GM23248 (cell line): ENCODE measurements around the gene NUDC. TPM values are rescaled to one million over a fixed set of nuclear protein-coding genes. Genes with fewer than 3 reads are reported as not detected.
"Not testable (repeated sequence)": the region's sequence is repeated elsewhere in the genome, so short reads cannot be mapped to it uniquely, and the experiment has no call there.

Experiments used
- DNase-seq: peaks from one replicate; pipeline ENCODE4 v3.0.0-alpha.2; 2015
- H2AFZ ChIP-seq: fragments of 200-600 bp; sonication (generic); 2 replicates; pipeline ENCODE4 v1.6.1; 2016; ENCODE audit warnings: antibody characterized with exemption
- H3F3A ChIP-seq: fragments of 200-600 bp; sonication (generic); 2 replicates; pipeline ENCODE4 v1.6.1; 2016; ENCODE audit warnings: mild to moderate bottlenecking, antibody characterized with exemption, mixed run types; ENCODE audit not compliant: insufficient read depth
- H3K27ac ChIP-seq: fragments of 200-600 bp; sonication (generic); 2 replicates; pipeline ENCODE4 v1.5.1; 2016; ENCODE audit warnings: mild to moderate bottlenecking
- H3K27me3 ChIP-seq: fragments of 200-600 bp; sonication (generic); replicated peaks from 2 replicates; pipeline ENCODE4 v1.6.1; 2016; ENCODE audit warnings: mild to moderate bottlenecking; ENCODE audit not compliant: insufficient read depth
- H3K36me3 ChIP-seq: fragments of 200-600 bp; sonication (generic); 2 replicates; pipeline ENCODE4 v1.6.1; 2016; ENCODE audit warnings: low read depth, mild to moderate bottlenecking
- H3K4me1 ChIP-seq: fragments of 200-600 bp; sonication (generic); 2 replicates; pipeline ENCODE4 v1.6.1; 2016; ENCODE audit warnings: mild to moderate bottlenecking; ENCODE audit not compliant: insufficient read depth
- H3K4me2 ChIP-seq: fragments of 200-600 bp; sonication (generic); one replicate; pipeline ENCODE4 v1.6.1; 2016; ENCODE audit warnings: mild to moderate bottlenecking; ENCODE audit not compliant: unreplicated experiment
- H3K4me3 ChIP-seq: fragments of 200-600 bp; sonication (generic); 2 replicates; pipeline ENCODE4 v1.5.1; 2016; ENCODE audit warnings: mild to moderate bottlenecking
- H3K79me2 ChIP-seq: fragments of 200-600 bp; sonication (generic); 2 replicates; pipeline ENCODE4 v1.6.1; 2016; ENCODE audit warnings: mild to moderate bottlenecking; ENCODE audit not compliant: insufficient read depth
- H3K9ac ChIP-seq: fragments of 200-600 bp; sonication (generic); 2 replicates; pipeline ENCODE4 v1.6.1; 2016; ENCODE audit warnings: mild to moderate bottlenecking
- H3K9me2 ChIP-seq: fragments of 200-600 bp; sonication (generic); 2 replicates; pipeline ENCODE4 v1.6.1; 2016; ENCODE audit warnings: mixed run types, mild to moderate bottlenecking, moderate library complexity; ENCODE audit not compliant: insufficient read depth
- H3K9me3 ChIP-seq: fragments of 200-600 bp; sonication (generic); one replicate; pipeline ENCODE4 v1.6.1; 2017; ENCODE audit warnings: low read depth
- H4K20me1 ChIP-seq: fragments of 200-600 bp; sonication (generic); 2 replicates; pipeline ENCODE4 v1.6.0; 2016; ENCODE audit not compliant: insufficient read depth
- EZH2 ChIP-seq: fragments of 200-600 bp; sonication (generic); IDR thresholded peaks from 2 replicates; pipeline ENCODE4 v1.6.1; 2018; ENCODE audit warnings: antibody characterized with exemption, mild to moderate bottlenecking; ENCODE audit not compliant: insufficient read depth, poor library complexity, severe bottlenecking
- EZH2phosphoT487 ChIP-seq: fragments of 200-600 bp; sonication (generic); IDR thresholded peaks from 2 replicates; pipeline ENCODE4 v1.6.1; 2018; ENCODE audit warnings: antibody characterized with exemption, moderate library complexity, mild to moderate bottlenecking, low read depth; ENCODE audit not compliant: insufficient read depth
- whole genome bisulfite sequencing, 2 experiments: methylation state at CpG; one replicate each; pipeline ENCODE4 v1.1.6; 2015 to 2017; ENCODE audit warnings: low lambda C conversion rate in 2 of 2, low coverage in 1 of 2; ENCODE audit errors: missing lambda C conversion rate in 2 of 2; 5-methylcytosine and 5-hydroxymethylcytosine counted together
- in situ Hi-C: fragments of 300-500 bp; cut with MboI; formaldehyde crosslinking; loops from 2 replicates; pipeline ENCODE4 v1.15.0; 2020
- polyA plus RNA-seq: library from polyadenylated mRNA; unstranded; fragments of >200 nt; fragmentation: Nextera tagmentation; extraction: Ambion mirVana; gene quantifications from 2 replicates; pipeline ENCODE4 v1.2.1, GENCODE V29; 2016
- total RNA-seq: library from RNA; depleted of rRNA; stranded (reverse); fragments of >200 nt; shearing (Covaris generic); gene quantifications from 2 replicates; pipeline ENCODE4 v1.2.3, GENCODE V29; 2014; rRNA removed

NUDC gene
- total RNA-seq: 34.9 and 50.0 TPM in 2 replicates
- 117 and 118 TPM in 2 replicates for polyA plus RNA-seq

DNA sequence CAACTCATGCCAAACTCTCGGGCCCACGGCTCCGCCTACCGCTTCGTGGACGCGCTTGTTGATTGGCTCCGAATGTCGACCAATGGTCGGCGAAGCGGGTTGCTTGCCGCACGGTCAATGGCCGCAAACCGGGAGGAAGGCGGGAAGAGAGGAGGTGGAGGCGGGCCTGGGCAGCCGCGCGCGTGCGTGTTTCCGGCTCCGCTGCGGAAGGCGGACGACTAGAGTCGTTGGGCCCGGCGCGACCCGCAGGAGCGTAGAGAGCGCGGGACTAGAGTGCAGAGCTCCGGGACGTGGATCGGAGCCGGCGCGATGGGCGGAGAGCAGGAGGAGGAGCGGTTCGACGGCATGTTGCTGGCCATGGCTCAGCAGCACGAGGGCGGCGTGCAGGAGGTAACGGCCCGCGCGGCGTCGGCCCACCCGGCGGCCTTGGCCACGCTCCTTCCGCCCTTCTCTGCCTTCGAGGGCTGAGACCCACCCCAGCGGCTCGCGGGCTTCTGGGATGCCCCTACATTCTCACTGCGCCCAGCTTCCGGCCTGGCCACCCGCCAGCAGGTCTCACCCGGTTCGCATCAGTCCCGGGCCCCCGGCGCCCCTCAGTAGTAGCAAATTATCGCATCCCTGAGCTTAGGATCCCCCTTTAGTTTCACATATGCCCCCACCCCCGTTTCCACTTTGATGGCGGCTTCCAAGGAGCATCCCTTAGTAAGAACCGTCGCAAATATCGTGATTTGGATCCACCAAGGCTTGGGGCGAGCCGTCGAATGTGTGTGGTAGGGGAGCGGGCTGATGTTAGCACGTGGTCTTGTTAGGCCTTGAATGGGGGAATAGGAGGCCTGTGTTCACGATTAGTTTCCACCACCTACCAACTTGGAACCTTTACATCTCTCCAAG lies at the start of gene NUDC:
TSS of gene NUDC (plus strand) at position 204 of the 891 bp plus-strand sequence. CDS start at position 310, 106 bp downstream.
- H3K9ac ChIP-seq: peak within 1 kb of the TSS; percentile 93
- H4K20me1 ChIP-seq: no peaks in the 10 kb centered on the region
- H3K36me3 ChIP-seq: peaks cover 18% of the 10 kb centered on the region
- DNase-seq: peak; percentile 100
- peaks cover 15% of the 10 kb centered on the region; the same call in 1 of the 2 replicates for H3K4me1 ChIP-seq
- peak within 1 kb of the TSS; percentile 88 for H3K4me3 ChIP-seq
- no peaks in the 10 kb centered on the region for H3K9me2 ChIP-seq
- no peaks in the 10 kb centered on the region for H3K27me3 ChIP-seq
- peak within 1 kb of the TSS; percentile 97 for H2AFZ ChIP-seq
- no peaks in the 10 kb centered on the region for H3F3A ChIP-seq
- peaks cover 48% of the 10 kb centered on the region for H3K79me2 ChIP-seq
- no peaks in the 10 kb centered on the region for H3K9me3 ChIP-seq
- H3K27ac ChIP-seq: peak within 1 kb of the TSS; percentile 78
- peak within 1 kb of the TSS; percentile 99 for H3K4me2 ChIP-seq
- in situ Hi-C loops: no loop called here
- 1% methylated on average over 75 to 82 of the region's 83 CpGs for WGBS, 2 experiments
- TF ChIP-seq EZH2 (no peak), EZH2phosphoT487 (no peak)

DNA sequence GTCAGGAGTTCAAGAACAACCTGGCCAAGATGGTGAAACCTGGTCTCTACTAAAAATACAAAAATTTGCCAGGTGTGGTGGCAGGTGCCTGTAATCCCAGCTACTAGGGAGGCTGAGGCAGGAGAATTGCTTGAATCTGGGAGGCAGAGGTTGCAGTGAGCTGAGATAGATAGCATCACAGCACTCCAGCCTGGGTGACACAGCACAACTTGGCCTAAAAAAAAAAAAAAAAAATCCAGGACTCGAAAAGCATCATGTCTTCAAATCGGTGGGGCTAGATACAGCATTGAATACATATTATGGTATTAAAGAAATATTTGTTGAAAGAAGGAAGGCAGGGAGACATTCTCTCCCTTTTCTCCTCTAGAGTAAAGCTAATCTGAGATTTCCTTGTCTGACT lies 48.4 kb upstream of the NUDC start:
- H3F3A ChIP-seq, in situ Hi-C loops, H3K4me1 ChIP-seq: not testable (repeated sequence)

GRCh38 chr1:26874896-26875295 lies 46.6 kb upstream of the NUDC start:
- in situ Hi-C loops: no loop called here
- WGBS, 2 experiments: 71 to 91% methylated on average over 3 to 4 of the region's 4 CpGs
- no peak for DNase-seq
- Histone ChIP-seq H3K9me3 (no peaks in the 10 kb centered on the region), H3F3A (peaks cover 14% of the 10 kb centered on the region; the same call in 1 of the 2 replicates), H3K27ac (no peak overlapping the region), H3K4me2 (no peak overlapping the region), H3K27me3 (no peaks in the 10 kb centered on the region), H3K9ac (no peak overlapping the region), H3K4me1 (no peaks in the 10 kb centered on the region; the same call in 1 of the 2 replicates), H3K4me3 (no peak overlapping the region), H2AFZ (no peak overlapping the region), H4K20me1 (no peaks in the 10 kb centered on the region), H3K9me2 (no peaks in the 10 kb centered on the region), H3K36me3 (peaks cover 10% of the 10 kb centered on the region; the same call in 1 of the 2 replicates), H3K79me2 (no peaks in the 10 kb centered on the region)
- no peak for TF ChIP-seq EZH2
- TF ChIP-seq EZH2phosphoT487: no peak

More for the DNA sequence above, 48.4 kb upstream of the NUDC start:
- 50 to 55% methylated on average over 2 of the region's 2 CpGs for WGBS, 2 experiments
- not testable (repeated sequence) for H2AFZ ChIP-seq, H4K20me1 ChIP-seq, H3K9me2 ChIP-seq, H3K9ac ChIP-seq, H3K27ac ChIP-seq, H3K36me3 ChIP-seq, H3K4me2 ChIP-seq, H3K4me3 ChIP-seq, H3K79me2 ChIP-seq, H3K9me3 ChIP-seq, H3K27me3 ChIP-seq
- DNase-seq: peak; percentile 21

DNA sequence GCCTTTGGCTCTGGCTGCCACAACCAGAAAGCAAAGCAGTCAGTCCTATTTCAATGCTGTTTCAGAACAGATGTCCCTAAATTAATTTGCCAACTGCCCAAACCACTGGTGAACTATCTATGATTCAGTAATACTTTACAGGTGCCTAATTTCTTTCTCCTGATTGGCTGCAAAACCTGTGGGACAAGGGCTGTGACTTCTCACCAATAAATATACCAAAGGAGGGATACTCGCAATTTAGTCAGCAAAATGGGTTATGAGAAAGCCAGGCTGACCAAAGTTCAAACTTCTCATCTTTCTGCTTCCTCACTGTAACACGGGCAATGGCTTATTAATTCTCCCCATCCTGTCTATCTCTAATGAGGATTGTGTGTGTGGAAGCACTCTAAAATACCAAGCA lies 44.2 kb upstream of the NUDC start:
- no peaks in the 10 kb centered on the region for H3K9me2 ChIP-seq
- no peaks in the 10 kb centered on the region; the same call in 1 of the 2 replicates for H3K4me1 ChIP-seq
- no peaks in the 10 kb centered on the region for H3K9me3 ChIP-seq
- H3K79me2 ChIP-seq: no peaks in the 10 kb centered on the region
- H3K4me3 ChIP-seq: no peak overlapping the region
- H4K20me1 ChIP-seq: no peaks in the 10 kb centered on the region
- WGBS, 2 experiments: 65 to 67% methylated on average over 2 of the region's 2 CpGs
- peaks cover 18% of the 10 kb centered on the region for H3K36me3 ChIP-seq
- no peak overlapping the region for H3K27ac ChIP-seq
- peaks cover 21% of the 10 kb centered on the region; the same call in 1 of the 2 replicates for H3F3A ChIP-seq
- no peaks in the 10 kb centered on the region for H3K27me3 ChIP-seq
- H3K9ac ChIP-seq: no peak overlapping the region
- no peak overlapping the region for H3K4me2 ChIP-seq
- no peak for DNase-seq
- no peak for TF ChIP-seq EZH2
- H2AFZ ChIP-seq: no peak overlapping the region
- in situ Hi-C loops: no loop called here
